ENCODE results near the gene DHX34. TPM values are rescaled to one million over a fixed set of nuclear protein-coding genes. Genes with fewer than 3 reads are reported as not detected.
A peak's percentile ranks its signal among the peaks of the same experiment; 100 is the strongest.

Gene DHX34
- polyA plus RNA-seq, 1 of the 3 experiments (the other 2 are of a cell fraction) = 16.4 TPM

DNA sequence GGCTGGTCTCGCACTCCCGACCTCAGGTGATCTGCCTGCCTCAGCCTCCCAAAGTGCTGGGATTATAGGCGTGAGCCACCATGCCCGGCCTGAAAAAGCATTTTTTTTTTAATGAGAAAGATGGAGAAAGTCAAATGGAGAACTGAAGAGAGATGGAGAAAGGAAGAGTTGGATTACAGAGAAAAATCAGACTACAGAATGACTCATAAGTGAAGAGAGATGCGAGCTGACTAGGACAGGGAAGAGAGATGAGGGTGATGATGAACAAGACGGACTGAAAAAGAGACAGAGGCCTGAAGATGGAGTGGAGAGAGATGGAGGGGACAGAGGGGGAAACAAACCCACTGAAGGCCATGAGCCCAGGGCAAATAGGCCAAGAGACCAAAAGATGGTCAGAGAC, 1.5 kb downstream of the DHX34 start:
- H2AFZ ChIP-seq (ENCODE audit: low read depth) = no peak overlapping the region
- no peak overlapping the region for H3K27ac ChIP-seq (ENCODE audit: low read depth in 2 of 2, low read length in 1 of 2)
- H3F3A ChIP-seq (replicated peaks; ENCODE audit: insufficient read depth) = peaks cover 4% of the 10 kb centered on the region
- H3K4me3 ChIP-seq (ENCODE audit: low read depth in 2 of 2, low read length in 1 of 2) = peak overlapping the region in 1 of 2 experiments; percentile 89; a peak in 1 of 4 replicates
- no peaks in the 10 kb centered on the region for H3K9me3 ChIP-seq
- peak overlapping the region; percentile 91 for H3K4me2 ChIP-seq
- 71% methylated on average over 6 of the region's 6 CpGs for WGBS (ENCODE audit: low lambda C conversion rate)
- no peak for DNase-seq
- peaks cover 21 to 30% of the 10 kb centered on the region in 2 experiments for H3K36me3 ChIP-seq (replicated peaks in 1 of 2; ENCODE audit: control insufficient read depth in 1 of 2, insufficient read depth in 2 of 2, low read length in 1 of 2)
- peaks cover 56% of the 10 kb centered on the region for H3K79me2 ChIP-seq (ENCODE audit: insufficient read depth)
- ChIA-PET CTCF (interaction anchor here (2.2 to 2.7 kb wide), 2 partner anchors 20 to 41 kb away, joined by 11 to 21 read pairs; no protein-coding TSS in a partner anchor), POLR2A (no interaction called here)
- TF ChIP-seq FOSL2 (IDR thresholded peaks at IDR 0.05; ENCODE audit: borderline replicate concordance, low read depth) = peak; percentile 5; the same call in 1 of the 2 replicates
- no peak for TF ChIP-seq SIN3A (IDR thresholded peaks at IDR 0.05; ENCODE audit: borderline replicate concordance, low read depth, low read length)
- TF ChIP-seq GATA2 (CRISPR knock-in tag; IDR thresholded peaks at IDR 0.05) = no peak
- TF ChIP-seq, protein P1, sequence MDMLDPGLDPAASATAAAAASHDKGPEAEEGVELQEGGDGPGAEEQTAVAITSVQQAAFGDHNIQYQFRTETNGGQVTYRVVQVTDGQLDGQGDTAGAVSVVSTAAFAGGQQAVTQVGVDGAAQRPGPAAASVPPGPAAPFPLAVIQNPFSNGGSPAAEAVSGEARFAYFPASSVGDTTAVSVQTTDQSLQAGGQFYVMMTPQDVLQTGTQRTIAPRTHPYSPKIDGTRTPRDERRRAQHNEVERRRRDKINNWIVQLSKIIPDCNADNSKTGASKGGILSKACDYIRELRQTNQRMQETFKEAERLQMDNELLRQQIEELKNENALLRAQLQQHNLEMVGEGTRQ (IDR thresholded peaks at IDR 0.05; ENCODE audit: borderline replicate concordance, low read depth, low read length) = no peak
- TF ChIP-seq SMC3 (IDR thresholded peaks at IDR 0.05; ENCODE audit: low read depth, low read length) = no peak
- TF ChIP-seq NFIC (IDR thresholded peaks at IDR 0.05; ENCODE audit: borderline replicate concordance) = no peak
- TF ChIP-seq MAX (IDR thresholded peaks at IDR 0.05; ENCODE audit: low read depth) = no peak
- no peak for TF ChIP-seq POLR2AphosphoS5 (IDR thresholded peaks at IDR 0.05; ENCODE audit: low read depth, low read length)
- peaks cover 8 to 17% of the 10 kb centered on the region in 2 experiments; a peak in 2 of 4 replicates for H3K4me1 ChIP-seq (ENCODE audit: control insufficient read depth in 1 of 2, insufficient read depth in 2 of 2, low read depth in 1 of 2, low read length in 1 of 2)
- H3K27me3 ChIP-seq (ENCODE audit: insufficient read depth) = no peaks in the 10 kb centered on the region
- no peak overlapping the region for H3K9ac ChIP-seq
- 0 out of 2 replicates have a peak, but pooled peaks cover 5% of the 10 kb centered on the region for H4K20me1 ChIP-seq (ENCODE audit: insufficient read depth)
- H3K9me2 ChIP-seq = no peaks in the 10 kb centered on the region

- peaks cover 4% of the 10 kb centered on the region for H3F3A ChIP-seq (replicated peaks; ENCODE audit: insufficient read depth)
- H3K4me3 ChIP-seq (ENCODE audit: low read depth in 2 of 2, low read length in 1 of 2) = no peak overlapping the region
- WGBS (ENCODE audit: low lambda C conversion rate) = 80% methylated on average over 3 of the region's 3 CpGs
- H3K9me3 ChIP-seq = no peaks in the 10 kb centered on the region
- peaks cover 8 to 17% of the 10 kb centered on the region in 2 experiments; a peak in 2 of 4 replicates for H3K4me1 ChIP-seq (ENCODE audit: control insufficient read depth in 1 of 2, insufficient read depth in 2 of 2, low read depth in 1 of 2, low read length in 1 of 2)
- peaks cover 56% of the 10 kb centered on the region for H3K79me2 ChIP-seq (ENCODE audit: insufficient read depth)
- no peak for TF ChIP-seq GABPA (IDR thresholded peaks at IDR 0.05; ENCODE audit: low read depth)
- no peak for TF ChIP-seq POLR2AphosphoS5 (IDR thresholded peaks at IDR 0.05; ENCODE audit: low read depth, low read length)
- no peak for TF ChIP-seq RCOR1 (IDR thresholded peaks at IDR 0.05; ENCODE audit: low read length)
- TF ChIP-seq, protein P1 (IDR thresholded peaks at IDR 0.05; ENCODE audit: borderline replicate concordance, low read depth, low read length) = peak; percentile 38; the same call in 1 of the 2 replicates
- TF ChIP-seq FOSL2 (IDR thresholded peaks at IDR 0.05; ENCODE audit: borderline replicate concordance, low read depth) = no peak
- TF ChIP-seq, protein P2, sequence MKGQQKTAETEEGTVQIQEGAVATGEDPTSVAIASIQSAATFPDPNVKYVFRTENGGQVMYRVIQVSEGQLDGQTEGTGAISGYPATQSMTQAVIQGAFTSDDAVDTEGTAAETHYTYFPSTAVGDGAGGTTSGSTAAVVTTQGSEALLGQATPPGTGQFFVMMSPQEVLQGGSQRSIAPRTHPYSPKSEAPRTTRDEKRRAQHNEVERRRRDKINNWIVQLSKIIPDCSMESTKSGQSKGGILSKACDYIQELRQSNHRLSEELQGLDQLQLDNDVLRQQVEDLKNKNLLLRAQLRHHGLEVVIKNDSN (IDR thresholded peaks at IDR 0.05; ENCODE audit: borderline replicate concordance, low read depth) = peak; percentile 80; the same call in 1 of the 2 replicates
- TF ChIP-seq RFX5 (IDR thresholded peaks at IDR 0.05; ENCODE audit: low read length) = peak; percentile 99
- no peak for TF ChIP-seq PBX3 (IDR thresholded peaks at IDR 0.05)
- no peak for TF ChIP-seq TCF12 (IDR thresholded peaks at IDR 0.05)
- TF ChIP-seq RAD21 (IDR thresholded peaks at IDR 0.05; ENCODE audit: low read length) = no peak
- TF ChIP-seq NFIC (IDR thresholded peaks at IDR 0.05; ENCODE audit: borderline replicate concordance) = no peak
- no peak for TF ChIP-seq SIN3A (IDR thresholded peaks at IDR 0.05; ENCODE audit: borderline replicate concordance, low read depth, low read length)
- no peak for TF ChIP-seq ELF1 (IDR thresholded peaks at IDR 0.05)
- TF ChIP-seq NRF1 (IDR thresholded peaks at IDR 0.05; ENCODE audit: low read depth, low read length) = no peak
- no peak for TF ChIP-seq RXRA (IDR thresholded peaks at IDR 0.05; ENCODE audit: borderline replicate concordance, low read depth)
- no peak for TF ChIP-seq ZBTB33 (IDR thresholded peaks at IDR 0.05; ENCODE audit: borderline replicate concordance, low read depth)
- no peak overlapping the region for H2AFZ ChIP-seq (ENCODE audit: low read depth)
- CTCF ChIA-PET = interaction anchor here (0.9 to 2.2 kb wide), 3 partner anchors 15 to 40 kb away, joined by 3 to 11 read pairs (median 5); no protein-coding TSS in a partner anchor
- H3K4me2 ChIP-seq = peak overlapping the region; percentile 91; the same call in 1 of the 2 replicates
- peaks cover 27 to 39% of the 10 kb centered on the region in 2 experiments for H3K36me3 ChIP-seq (replicated peaks in 1 of 2; ENCODE audit: control insufficient read depth in 1 of 2, insufficient read depth in 2 of 2, low read length in 1 of 2)
- peak; percentile 70 for DNase-seq
- H3K9ac ChIP-seq = no peak overlapping the region
- H3K9me2 ChIP-seq = no peaks in the 10 kb centered on the region
- H3K27ac ChIP-seq (ENCODE audit: low read depth in 2 of 2, low read length in 1 of 2) = peak overlapping the region in 1 of 2 experiments; percentile 53; a peak in 2 of 4 replicates
- no peaks in the 10 kb centered on the region for H3K27me3 ChIP-seq (ENCODE audit: insufficient read depth)
- H4K20me1 ChIP-seq (ENCODE audit: insufficient read depth) = 0 out of 2 replicates have a peak, but pooled peaks cover 5% of the 10 kb centered on the region
- POLR2A ChIA-PET = no interaction called here
Observed at GRCh38 chr19:47351548-47351947, 2.4 kb downstream of the DHX34 start.
